BJ (cell line): Measurements from ENCODE around the gene FGD5. TPM values are rescaled to one million over a fixed set of nuclear protein-coding genes. Genes with fewer than 3 reads are reported as not detected.

ENCODE experiments used
- CTCF ChIA-PET: fragments of 350-600 bp; formaldehyde crosslinking; extraction: SDS; loops from one replicate; lab custom pipeline; 2021; ENCODE audit warnings: antibody characterized with exemption, inconsistent platforms; lab: Yijun Ruan, JAX
- POLR2A ChIA-PET: fragments of 300-600 bp; sonication (Branson Sonifier 250); formaldehyde crosslinking; extraction: SDS; loops from one replicate; lab custom pipeline; 2021; ENCODE audit warnings: antibody characterized with exemption; lab: Charles Lee
- DNase-seq: peaks from one replicate; pipeline ENCODE4 v3.0.0-alpha.2; 2011; ENCODE audit warnings: low read depth
- H3K27me3 ChIP-seq: 2 replicates; pipeline ENCODE4 v1.6.0; 2011; ENCODE audit warnings: low read length; ENCODE audit not compliant: control insufficient read depth, insufficient read depth
- H3K36me3 ChIP-seq: 2 replicates; pipeline ENCODE4 v1.5.1; 2011; ENCODE audit warnings: low read length; ENCODE audit not compliant: control insufficient read depth, insufficient read depth
- H3K4me3 ChIP-seq: 2 replicates; pipeline ENCODE4 v1.5.1; 2011; ENCODE audit warnings: low read depth, mild to moderate bottlenecking, control low read depth, low read length
- CTCF ChIP-seq: IDR thresholded peaks from 2 replicates; pipeline ENCODE4 v1.5.1; 2011; ENCODE audit warnings: low read depth, mild to moderate bottlenecking, control low read depth, inconsistent platforms, low read length, moderate library complexity; ENCODE audit not compliant: insufficient read depth
- polyA plus RNA-seq: library from polyadenylated mRNA; depleted of rRNA; stranded (reverse); fragments of >200 nt; gene quantifications from 2 replicates; pipeline ENCODE4 v1.2.3, GENCODE V29; 2011

The FGD5 gene
- polyA plus RNA-seq, 1 experiment, result not detected

GRCh38 chr3:14836049-14836468, 17.3 kb downstream of the FGD5 start:
- no peak for TF ChIP-seq CTCF
- H3K4me3 ChIP-seq, result no peak overlapping the region
- ChIA-PET POLR2A (no interaction called here), CTCF (no interaction called here)
- H3K27me3 ChIP-seq, result peaks cover 8% of the 10 kb centered on the region
- no peaks in the 10 kb centered on the region for H3K36me3 ChIP-seq
- no peak for DNase-seq

- Histone ChIP-seq H3K4me3 (no peak overlapping the region), H3K36me3 (no peaks in the 10 kb centered on the region), H3K27me3 (peaks cover 5% of the 10 kb centered on the region)
- no peak for DNase-seq
- TF ChIP-seq CTCF, result no peak
- ChIA-PET POLR2A (no interaction called here), CTCF (no interaction called here)
These were observed 18.6 kb downstream of the FGD5 start for GRCh38 chr3:14837186-14837877.

GRCh38 chr3:14837878-14838258, 19.1 kb downstream of the FGD5 start:
- no peak for DNase-seq

GRCh38 chr3:14839236-14839635, 20.5 kb downstream of the FGD5 start:
- H3K36me3 ChIP-seq, result no peaks in the 10 kb centered on the region
- H3K27me3 ChIP-seq, result peaks cover 4% of the 10 kb centered on the region
- POLR2A ChIA-PET, result no interaction called here
- no peak for DNase-seq
- no peak for TF ChIP-seq CTCF
- CTCF ChIA-PET, result no interaction called here
- no peak overlapping the region for H3K4me3 ChIP-seq

More at GRCh38 chr3:14837878-14838258, 19.1 kb downstream of the FGD5 start:
- ChIA-PET CTCF (no interaction called here), POLR2A (no interaction called here)
- no peak for TF ChIP-seq CTCF
- Histone ChIP-seq H3K27me3 (peaks cover 5% of the 10 kb centered on the region), H3K4me3 (no peak overlapping the region), H3K36me3 (no peaks in the 10 kb centered on the region)

- Histone ChIP-seq H3K4me3 (no peak overlapping the region), H3K36me3 (no peaks in the 10 kb centered on the region), H3K27me3 (peaks cover 6% of the 10 kb centered on the region; the same call in 1 of the 2 replicates)
- TF ChIP-seq CTCF, result no peak
- POLR2A ChIA-PET, result no interaction called here
- CTCF ChIA-PET, result no interaction called here
- no peak for DNase-seq
These were observed 23.1 kb downstream of the FGD5 start for GRCh38 chr3:14841836-14842235.
